Measurements from ENCODE around the gene MDH2. TPM values are rescaled to one million over a fixed set of nuclear protein-coding genes. Genes with fewer than 3 reads are reported as not detected.

MDH2 gene
- polyA plus RNA-seq, 1 experiment, result 116 TPM

DNA sequence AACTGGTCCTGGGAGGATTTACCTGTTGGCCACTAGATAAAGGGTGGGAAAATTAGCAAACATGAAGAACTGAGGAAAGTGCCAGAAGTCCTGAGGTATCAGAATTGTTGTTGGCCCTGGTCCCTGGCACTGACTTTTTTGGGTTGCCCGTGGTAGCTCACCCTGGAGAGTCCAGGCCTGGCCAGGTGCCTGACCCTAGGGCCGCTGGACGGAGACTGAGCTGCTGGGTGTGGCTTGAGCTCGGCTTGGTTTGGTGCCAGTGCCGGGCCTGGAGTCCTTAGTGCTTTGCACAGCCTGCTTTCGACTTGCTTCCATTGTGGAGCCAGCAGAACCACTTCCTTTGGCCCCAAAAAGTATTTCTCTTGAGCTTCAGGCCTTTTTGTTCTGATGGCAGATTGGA is 12.9 kb downstream of the MDH2 start:
- Histone ChIP-seq H3K9me3 (ENCODE audit: control insufficient read depth, insufficient read depth, low read length) (no peaks in the 10 kb centered on the region; the same call in 1 of the 2 replicates), H3K27me3 (ENCODE audit: control insufficient read depth, insufficient read depth, low read length) (no peaks in the 10 kb centered on the region), H3K4me3 (ENCODE audit: low read depth, low read length) (no peak overlapping the region), H3K27ac (ENCODE audit: low read depth, low read length) (no peak overlapping the region)
- TF ChIP-seq, protein P1, sequence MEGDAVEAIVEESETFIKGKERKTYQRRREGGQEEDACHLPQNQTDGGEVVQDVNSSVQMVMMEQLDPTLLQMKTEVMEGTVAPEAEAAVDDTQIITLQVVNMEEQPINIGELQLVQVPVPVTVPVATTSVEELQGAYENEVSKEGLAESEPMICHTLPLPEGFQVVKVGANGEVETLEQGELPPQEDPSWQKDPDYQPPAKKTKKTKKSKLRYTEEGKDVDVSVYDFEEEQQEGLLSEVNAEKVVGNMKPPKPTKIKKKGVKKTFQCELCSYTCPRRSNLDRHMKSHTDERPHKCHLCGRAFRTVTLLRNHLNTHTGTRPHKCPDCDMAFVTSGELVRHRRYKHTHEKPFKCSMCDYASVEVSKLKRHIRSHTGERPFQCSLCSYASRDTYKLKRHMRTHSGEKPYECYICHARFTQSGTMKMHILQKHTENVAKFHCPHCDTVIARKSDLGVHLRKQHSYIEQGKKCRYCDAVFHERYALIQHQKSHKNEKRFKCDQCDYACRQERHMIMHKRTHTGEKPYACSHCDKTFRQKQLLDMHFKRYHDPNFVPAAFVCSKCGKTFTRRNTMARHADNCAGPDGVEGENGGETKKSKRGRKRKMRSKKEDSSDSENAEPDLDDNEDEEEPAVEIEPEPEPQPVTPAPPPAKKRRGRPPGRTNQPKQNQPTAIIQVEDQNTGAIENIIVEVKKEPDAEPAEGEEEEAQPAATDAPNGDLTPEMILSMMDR (IDR thresholded peaks at IDR 0.05; ENCODE audit: low read depth, low read length), result no peak
- CTCF ChIA-PET, result no interaction called here
- no peak for DNase-seq (ENCODE audit: low read depth, low spot score)
- POLR2A ChIA-PET, result no interaction called here

DNA sequence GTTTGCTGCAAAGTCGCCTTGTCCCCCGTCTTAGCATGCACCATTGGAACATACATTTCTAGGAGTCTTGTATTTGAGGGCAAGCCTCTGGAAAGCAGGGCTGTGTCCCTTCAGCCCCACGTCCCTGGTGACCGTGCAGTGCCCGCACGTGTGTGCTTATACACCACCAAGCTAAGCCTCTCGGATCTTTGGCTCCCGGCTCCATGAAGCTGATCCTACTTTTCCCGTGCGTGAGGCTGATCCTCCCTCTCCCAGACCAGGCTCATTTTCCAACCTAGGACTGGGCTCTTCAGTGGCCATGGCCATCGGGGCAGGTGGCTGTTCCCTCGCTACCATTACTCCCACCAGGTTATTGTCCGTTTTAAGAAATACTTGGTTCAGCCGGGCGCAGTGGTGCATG is 14.3 kb downstream of the MDH2 start:
- ChIA-PET POLR2A (no interaction called here), CTCF (no interaction called here)
- H3K9me3 ChIP-seq (ENCODE audit: control insufficient read depth, insufficient read depth, low read length), result no peaks in the 10 kb centered on the region; the same call in 1 of the 2 replicates
- H3K27me3 ChIP-seq (ENCODE audit: control insufficient read depth, insufficient read depth, low read length), result no peaks in the 10 kb centered on the region
- no peak overlapping the region for H3K4me3 ChIP-seq (ENCODE audit: low read depth, low read length)
- TF ChIP-seq, protein P1 (IDR thresholded peaks at IDR 0.05; ENCODE audit: low read depth, low read length), result no peak
- no peak for DNase-seq (ENCODE audit: low read depth, low spot score)
- H3K27ac ChIP-seq (ENCODE audit: low read depth, low read length), result no peak overlapping the region

DNA sequence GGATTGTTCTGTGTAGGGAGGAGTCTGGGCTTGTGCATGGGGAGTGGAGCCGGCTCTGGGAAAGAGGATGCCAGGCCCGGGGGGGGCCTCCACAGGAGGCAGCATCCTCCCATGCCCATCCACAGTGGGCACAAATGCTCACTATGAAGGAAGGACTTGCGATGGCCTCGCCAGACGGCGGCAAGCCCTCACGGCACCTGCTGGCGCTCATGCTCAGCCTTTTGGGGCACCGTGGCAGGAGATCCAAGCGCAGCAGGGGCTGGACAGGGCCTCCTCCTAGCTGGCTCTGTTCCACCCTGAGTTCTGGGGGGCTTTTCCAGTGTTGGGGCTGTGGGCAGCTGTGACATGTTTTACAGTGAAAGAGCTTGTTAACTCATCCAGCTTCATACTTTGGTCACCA is 15.2 kb downstream of the MDH2 start:
- ChIA-PET CTCF (no interaction called here), POLR2A (no interaction called here)
- DNase-seq (ENCODE audit: low read depth, low spot score), result no peak
- Histone ChIP-seq H3K27ac (ENCODE audit: low read depth, low read length) (no peak overlapping the region), H3K4me3 (ENCODE audit: low read depth, low read length) (no peak overlapping the region), H3K27me3 (ENCODE audit: control insufficient read depth, insufficient read depth, low read length) (no peaks in the 10 kb centered on the region), H3K9me3 (ENCODE audit: control insufficient read depth, insufficient read depth, low read length) (no peaks in the 10 kb centered on the region; the same call in 1 of the 2 replicates)
- TF ChIP-seq, protein P1 (IDR thresholded peaks at IDR 0.05; ENCODE audit: low read depth, low read length), result no peak

DNA sequence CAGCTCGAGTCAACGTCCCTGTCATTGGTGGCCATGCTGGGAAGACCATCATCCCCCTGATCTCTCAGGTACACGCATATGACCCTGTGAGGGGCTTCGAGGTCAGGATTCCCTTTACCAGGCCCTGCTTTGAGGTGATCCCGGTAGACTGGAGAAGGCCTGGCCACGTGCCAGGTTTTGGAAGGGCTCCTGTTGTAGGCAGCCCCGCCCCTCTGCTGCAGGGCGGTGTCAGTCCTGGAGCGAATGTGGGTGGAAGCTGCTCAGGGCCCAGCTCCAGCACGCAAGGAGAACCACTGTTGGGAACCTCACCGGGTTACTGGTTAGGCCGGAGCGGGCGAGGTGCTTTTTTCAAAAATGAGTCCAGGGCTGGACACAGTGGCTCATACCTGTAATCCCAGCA is 15.6 kb downstream of the MDH2 start:
- no peaks in the 10 kb centered on the region for H3K27me3 ChIP-seq (ENCODE audit: control insufficient read depth, insufficient read depth, low read length)
- H3K9me3 ChIP-seq (ENCODE audit: control insufficient read depth, insufficient read depth, low read length), result no peaks in the 10 kb centered on the region; the same call in 1 of the 2 replicates
- CTCF ChIA-PET, result no interaction called here
- TF ChIP-seq, protein P1 (IDR thresholded peaks at IDR 0.05; ENCODE audit: low read depth, low read length), result no peak
- H3K4me3 ChIP-seq (ENCODE audit: low read depth, low read length), result no peak overlapping the region
- POLR2A ChIA-PET, result no interaction called here
- H3K27ac ChIP-seq (ENCODE audit: low read depth, low read length), result no peak overlapping the region
- DNase-seq (ENCODE audit: low read depth, low spot score), result no peak

DNA sequence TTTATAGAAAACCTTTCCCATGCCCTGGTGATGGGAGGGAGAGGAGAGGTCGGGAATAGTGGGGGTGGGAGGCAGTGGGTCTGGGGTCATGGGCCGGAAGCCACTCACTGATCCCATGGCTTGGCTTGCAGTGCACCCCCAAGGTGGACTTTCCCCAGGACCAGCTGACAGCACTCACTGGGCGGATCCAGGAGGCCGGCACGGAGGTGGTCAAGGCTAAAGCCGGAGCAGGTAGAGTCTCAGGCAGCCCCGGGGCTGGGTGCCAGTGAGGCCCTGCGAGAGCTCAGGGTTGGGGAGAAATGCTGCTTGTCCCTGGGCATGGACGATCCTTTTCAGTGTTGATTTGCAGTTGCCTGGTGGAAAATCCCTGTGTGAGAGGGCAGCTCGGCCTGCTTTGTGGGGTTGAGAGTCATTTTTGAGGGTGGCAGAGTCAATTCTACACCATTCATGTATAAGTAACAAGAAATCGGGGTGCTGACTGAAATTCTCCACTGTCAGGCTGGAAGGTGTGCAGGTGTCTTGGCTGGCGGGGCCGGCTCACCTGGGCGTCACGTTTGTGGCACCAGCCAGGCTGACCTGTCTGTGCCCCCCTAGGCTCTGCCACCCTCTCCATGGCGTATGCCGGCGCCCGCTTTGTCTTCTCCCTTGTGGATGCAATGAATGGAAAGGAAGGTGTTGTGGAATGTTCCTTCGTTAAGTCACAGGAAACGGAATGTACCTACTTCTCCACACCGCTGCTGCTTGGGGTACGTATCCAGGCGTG is 16.5 kb downstream of the MDH2 start:
- H3K27ac ChIP-seq (ENCODE audit: low read depth, low read length), result no peak overlapping the region
- ChIA-PET POLR2A (no interaction called here), CTCF (no interaction called here)
- DNase-seq (ENCODE audit: low read depth, low spot score), result no peak
- TF ChIP-seq, protein P1 (IDR thresholded peaks at IDR 0.05; ENCODE audit: low read depth, low read length), result no peak
- no peaks in the 10 kb centered on the region for H3K27me3 ChIP-seq (ENCODE audit: control insufficient read depth, insufficient read depth, low read length)
- H3K4me3 ChIP-seq (ENCODE audit: low read depth, low read length), result no peak overlapping the region
- H3K9me3 ChIP-seq (ENCODE audit: control insufficient read depth, insufficient read depth, low read length), result no peaks in the 10 kb centered on the region; the same call in 1 of the 2 replicates

Data from AG04450 (cell line).